Measurements from ENCODE around the gene GLRX2.
"Not testable (repeated sequence)": the region's sequence is repeated elsewhere in the genome, so short reads cannot be mapped to it uniquely, and the experiment has no call there.

Gene GLRX2

GRCh38 chr1:193062698-193063463 lies 42.3 kb downstream of the GLRX2 start:
- DNase-seq = no peak

GRCh38 chr1:193060938-193061337 lies 44.3 kb downstream of the GLRX2 start:
- no peak for DNase-seq

GRCh38 chr1:193060406-193060805 lies 44.8 kb downstream of the GLRX2 start:
- no peak for DNase-seq

GRCh38 chr1:193060115-193060403 lies 45.2 kb downstream of the GLRX2 start:
- DNase-seq = no peak

GRCh38 chr1:193059282-193060114 lies 45.7 kb downstream of the GLRX2 start, which contains the start of the genes RO60 and UCHL5:
RO60 (plus strand) TSS chr1:193059612; CDS start chr1:193069055, 9,443 bp downstream.
UCHL5 (minus strand) TSS chr1:193059360; CDS start chr1:193059260, 100 bp downstream.
- DNase-seq = peak; percentile 92 to 94

GRCh38 chr1:193058529-193059281 lies 46.5 kb downstream of the GLRX2 start:
- peak; percentile 33 to 39 for DNase-seq

GRCh38 chr1:193054169-193054675 lies 51.0 kb downstream of the GLRX2 start:
- DNase-seq = no peak

GRCh38 chr1:193048913-193049312 lies 56.3 kb downstream of the GLRX2 start:
- not testable (repeated sequence) for DNase-seq

All from activated CD4-positive, alpha-beta T cell treated with anti-CD3 and anti-CD28 coated beads, Interleukin-2, amount 50 U/mL, for 4 hours (primary cell).